Hematopoietic multipotent progenitor cell treated with erythropoietin and hydrocortisone succinate and interleukin-3 and kit ligand, for 17 days (in vitro differentiated cells): ENCODE data around the gene PLEKHA6.
"Not testable (repeated sequence)": the region's sequence is repeated elsewhere in the genome, so short reads cannot be mapped to it uniquely, and the experiment has no call there.

ENCODE experiments used
- DNase-seq: peaks from one replicate; pipeline ENCODE4 v3.0.0-alpha.2; 2015; ENCODE audit warnings: low spot score

PLEKHA6 gene

GRCh38 chr1:204314893-204315658, 44.7 kb downstream of the PLEKHA6 start:
- DNase-seq, result no peak

DNA sequence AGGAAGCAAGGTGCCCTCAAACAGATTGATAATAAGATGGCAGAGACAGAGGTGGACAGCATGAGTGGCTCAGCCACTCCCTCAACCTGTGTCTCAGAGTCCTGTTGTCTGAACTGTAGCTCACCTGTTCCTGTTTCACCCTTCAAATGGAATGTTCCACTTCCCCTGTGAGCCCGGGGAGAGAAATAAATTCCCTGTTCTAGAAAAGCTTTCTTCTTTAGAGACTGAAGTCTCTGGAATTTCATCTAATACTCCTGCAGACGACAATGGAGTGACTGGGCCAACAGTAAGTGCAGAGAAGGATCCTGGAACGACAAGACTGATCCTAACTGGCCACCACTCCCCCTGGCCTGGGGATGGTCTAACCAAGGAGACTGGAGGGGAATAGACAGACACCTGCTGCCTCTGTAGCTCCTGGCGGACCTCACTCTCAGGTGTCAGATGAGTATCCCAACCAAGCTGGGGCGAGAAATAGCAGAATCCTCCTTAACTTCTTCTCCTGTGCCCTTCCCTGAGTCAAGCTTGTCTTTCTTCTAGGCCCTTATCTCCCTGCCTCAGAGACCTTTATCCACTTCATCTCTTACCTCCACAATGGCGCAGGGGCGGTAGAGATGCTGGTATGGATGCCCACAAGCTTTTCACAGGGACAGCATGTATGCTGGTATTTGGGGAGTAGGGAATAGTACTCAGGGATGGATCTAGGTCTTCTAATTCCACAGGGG, 45.4 kb downstream of the PLEKHA6 start:
- DNase-seq, result no peak

GRCh38 chr1:204313675-204314074, 46.1 kb downstream of the PLEKHA6 start:
- no peak for DNase-seq

GRCh38 chr1:204310970-204311369, 48.8 kb downstream of the PLEKHA6 start:
- not testable (repeated sequence) for DNase-seq

GRCh38 chr1:204308023-204308628, 51.6 kb downstream of the PLEKHA6 start:
- DNase-seq, result no peak

DNA sequence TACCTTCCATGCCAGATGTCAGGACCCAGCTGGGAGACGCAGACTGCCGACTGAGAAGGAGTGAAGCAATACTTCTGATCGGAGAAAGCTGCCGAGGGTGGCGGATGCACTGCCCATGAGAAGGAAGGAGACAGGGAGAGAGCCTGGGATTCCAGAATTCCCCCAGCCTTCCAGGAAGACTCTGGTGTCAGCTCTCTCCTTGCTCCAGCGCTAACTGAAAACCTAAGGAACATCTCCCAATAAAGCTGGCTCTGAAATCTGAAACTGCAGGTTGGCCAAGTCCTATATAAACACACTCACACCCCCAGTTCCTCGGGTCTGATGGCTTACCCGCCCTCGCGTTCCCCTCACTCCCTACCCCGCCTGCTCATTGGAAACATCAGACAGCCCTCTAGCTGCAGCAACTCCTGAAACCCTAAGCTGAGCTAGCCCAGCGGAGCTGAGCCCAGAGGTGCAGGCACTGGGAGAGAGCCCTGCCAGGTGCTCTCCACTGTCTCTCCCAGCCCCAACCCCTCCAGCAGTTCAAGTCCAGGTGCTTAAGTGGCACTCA, 52.3 kb downstream of the PLEKHA6 start:
- DNase-seq, result no peak

GRCh38 chr1:204306076-204306475, 53.7 kb downstream of the PLEKHA6 start:
- no peak for DNase-seq

GRCh38 chr1:204304067-204304466, 55.7 kb downstream of the PLEKHA6 start:
- DNase-seq, result no peak

GRCh38 chr1:204302769-204303168, 57.0 kb downstream of the PLEKHA6 start:
- DNase-seq, result no peak

DNA sequence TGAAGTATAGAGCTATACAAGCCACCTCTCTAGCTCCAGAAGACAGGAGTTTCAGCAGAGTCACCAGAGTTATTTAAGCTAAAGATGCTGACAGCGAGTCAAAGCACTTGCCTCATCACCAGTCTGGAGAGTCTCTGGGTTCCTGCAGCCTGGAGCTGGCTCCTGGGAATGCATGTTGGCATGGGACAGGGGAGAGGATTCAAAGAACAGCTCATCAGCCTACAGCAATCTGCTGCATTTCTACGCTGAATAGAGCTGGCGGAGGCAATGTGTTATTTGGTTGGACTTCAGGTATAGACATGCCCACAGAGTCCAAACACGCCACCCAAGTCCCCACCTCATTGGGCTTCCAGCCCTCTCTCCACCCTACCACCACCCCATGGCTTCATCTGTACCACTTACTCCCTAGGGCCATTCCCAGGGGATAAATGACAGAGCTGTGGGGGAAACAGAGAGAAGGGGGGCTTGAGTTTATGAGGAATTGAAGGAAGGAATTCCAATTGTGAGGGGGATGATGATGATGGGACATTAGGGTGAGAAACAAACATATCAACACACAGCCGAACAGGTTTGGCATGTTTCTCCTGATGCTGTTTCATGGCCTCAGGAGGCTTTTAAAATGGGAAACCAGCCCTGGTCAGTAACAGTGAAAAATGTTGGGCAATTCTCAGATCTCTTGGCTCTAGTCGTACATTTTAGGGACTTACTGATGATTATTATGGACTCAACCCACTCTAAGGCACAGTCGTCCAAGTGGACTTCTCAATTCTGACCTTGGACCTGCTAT, 58.4 kb downstream of the PLEKHA6 start:
- DNase-seq, result no peak

DNA sequence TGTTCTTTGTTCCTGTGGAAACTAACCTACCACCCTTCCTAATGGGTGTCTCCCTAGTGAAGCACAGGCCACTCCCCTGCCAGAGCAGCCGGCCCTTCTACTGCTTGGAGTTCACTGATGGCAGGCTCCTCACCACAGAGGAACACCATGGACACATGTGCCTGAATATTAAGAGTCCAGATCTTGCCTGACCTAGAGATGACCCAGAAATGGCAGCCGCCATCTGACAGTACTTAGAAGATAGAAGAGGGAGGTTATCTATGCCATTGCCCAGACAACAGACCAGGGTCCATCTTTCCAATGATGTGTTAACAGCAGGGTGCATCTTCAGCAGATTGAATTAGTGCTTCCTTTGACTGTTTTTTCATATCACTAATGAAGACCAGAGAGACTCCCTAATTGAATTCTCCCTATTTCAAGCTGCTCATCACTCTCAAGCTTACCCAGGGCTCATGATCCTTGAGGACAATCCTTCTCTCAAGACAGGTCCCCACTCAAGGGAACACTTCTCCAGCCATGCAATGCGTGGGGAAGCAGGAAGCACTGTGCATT, 59.8 kb downstream of the PLEKHA6 start:
- no peak for DNase-seq

- no peak for DNase-seq
Observed at GRCh38 chr1:204296431-204296988, 63.2 kb downstream of the PLEKHA6 start.

- no peak for DNase-seq
Observed at GRCh38 chr1:204295671-204296070, 64.1 kb downstream of the PLEKHA6 start.

DNA sequence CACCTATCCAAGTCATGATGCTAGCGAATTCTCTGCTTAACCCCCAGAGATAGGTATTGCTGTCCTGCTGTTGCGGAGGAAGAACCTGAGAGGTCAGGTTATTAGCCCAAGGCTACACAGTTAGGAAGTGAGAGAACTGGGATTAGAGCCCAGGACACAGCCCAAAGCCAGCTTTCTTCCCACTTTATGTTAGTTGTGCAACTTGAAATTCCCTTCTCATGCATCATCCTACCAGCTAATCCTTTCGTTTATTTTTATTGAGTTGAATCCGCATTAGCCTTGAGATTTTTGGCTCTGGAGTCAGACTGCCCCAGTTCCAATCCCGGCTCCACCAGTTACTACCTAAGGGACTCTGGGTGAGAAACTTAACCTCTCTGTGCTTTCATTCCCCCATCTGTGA, 65.4 kb downstream of the PLEKHA6 start:
- DNase-seq, result no peak

DNA sequence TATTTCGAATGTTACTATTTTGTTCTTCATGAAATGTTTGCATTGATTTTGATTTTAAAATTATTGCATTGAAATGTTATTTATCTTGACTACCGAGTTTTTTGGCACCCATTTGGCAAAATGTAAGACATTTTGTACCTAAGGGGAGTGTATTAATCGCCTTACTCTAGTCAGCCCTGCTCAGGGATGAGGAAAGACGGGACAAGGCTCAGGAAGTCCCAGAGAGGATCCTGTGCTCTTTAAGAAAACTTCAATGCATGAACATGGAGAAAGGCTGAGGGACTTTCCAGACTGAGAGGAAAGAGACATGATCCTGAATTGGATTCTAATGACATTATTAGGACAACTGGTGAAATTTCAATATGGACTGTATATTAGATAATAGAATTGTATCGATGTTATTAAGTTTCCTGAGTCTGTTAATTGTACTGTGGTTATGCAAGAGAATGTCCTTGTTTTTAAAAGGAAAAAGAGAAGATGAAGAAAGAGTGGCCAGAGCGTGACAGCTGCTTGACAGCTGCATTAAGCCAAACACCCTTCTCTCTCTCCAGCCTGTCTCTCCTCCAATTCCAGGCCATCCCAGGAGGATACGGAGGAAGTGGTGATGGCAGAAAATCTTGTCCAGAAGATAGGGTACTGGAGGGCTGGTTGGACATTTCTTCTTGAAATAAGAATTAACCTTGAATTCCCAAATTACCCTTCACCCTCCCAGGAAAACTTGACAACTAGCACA, 66.0 kb downstream of the PLEKHA6 start:
- no peak for DNase-seq

- DNase-seq, result no peak
Observed at GRCh38 chr1:204292740-204293139, 67.0 kb downstream of the PLEKHA6 start.

DNA sequence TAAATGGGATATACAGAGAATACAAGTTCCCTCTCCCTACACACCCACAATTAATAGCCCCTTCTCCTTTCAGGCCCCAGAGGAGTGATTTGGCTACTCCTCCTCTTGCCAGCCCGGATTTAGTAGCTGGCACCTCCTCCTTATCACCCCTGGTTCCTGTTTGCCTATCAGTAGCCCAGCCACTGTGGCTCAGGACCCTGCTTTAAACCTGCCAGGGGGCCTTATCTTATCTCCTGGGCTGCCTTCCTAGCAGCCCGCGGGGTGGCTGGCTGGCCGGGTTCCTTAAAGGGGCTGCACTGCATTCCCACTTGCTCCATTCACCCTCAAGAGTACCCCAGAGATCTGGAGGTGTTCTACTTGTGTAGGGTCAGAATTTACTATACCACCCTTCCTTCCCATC, 70.4 kb downstream of the PLEKHA6 start:
- DNase-seq, result no peak

- no peak for DNase-seq
Observed at GRCh38 chr1:204288021-204288588, 71.6 kb downstream of the PLEKHA6 start.

- no peak for DNase-seq
Observed at GRCh38 chr1:204287466-204287891, 72.2 kb downstream of the PLEKHA6 start.

DNA sequence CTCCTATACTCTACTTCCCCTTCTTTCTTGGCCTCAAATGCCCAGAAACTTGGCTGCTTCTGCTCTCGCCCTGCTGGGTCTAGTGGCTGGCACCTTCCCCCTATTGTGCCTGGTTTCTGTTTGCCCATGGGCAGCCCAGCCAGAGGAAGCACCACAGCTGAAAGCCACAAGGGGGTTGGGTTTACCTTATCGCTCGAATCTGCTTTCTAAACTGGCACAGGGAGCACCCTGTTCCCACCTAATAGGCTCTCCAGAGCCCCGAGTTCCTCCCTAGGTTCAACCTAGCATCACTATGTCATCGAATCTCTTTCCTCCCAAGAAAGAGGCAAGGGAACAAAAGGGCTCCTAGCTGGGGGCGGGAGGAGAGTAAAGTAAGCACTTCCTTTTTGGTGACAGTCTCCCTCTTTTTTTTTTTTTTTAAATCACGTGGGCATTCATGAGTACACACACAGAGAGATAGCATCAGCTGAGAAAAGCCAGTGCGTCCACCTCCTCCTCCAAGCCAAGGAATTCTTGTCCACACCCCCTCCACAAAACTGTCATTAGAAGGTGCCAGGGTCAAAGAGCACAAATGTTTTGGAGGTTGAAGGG, 72.8 kb downstream of the PLEKHA6 start:
- DNase-seq, result no peak
